ENCODE measurements around the gene CD248. TPM values are rescaled to one million over a fixed set of nuclear protein-coding genes. Genes with fewer than 3 reads are reported as not detected.
A peak's percentile ranks its signal among the peaks of the same experiment; 100 is the strongest.

Gene CD248
- total RNA-seq, 1 donor from 2014 or later = under 0.01 TPM

GRCh38 chr11:66289548-66290329 is 27.1 kb downstream of the CD248 start:
- peak; percentile 77 to 80 for DNase-seq (ENCODE audit: low read depth in 2 of 2)

GRCh38 chr11:66288671-66289547 is 27.9 kb downstream of the CD248 start, which contains the start of gene YIF1A:
Gene YIF1A, minus strand, starts transcription at chr11:66289143. Its CDS starts 158 bp downstream, at chr11:66288985.
- DNase-seq (ENCODE audit: low read depth in 2 of 2) = peak; percentile 100

GRCh38 chr11:66287889-66288670 is 28.8 kb downstream of the CD248 start:
- no peak for DNase-seq (ENCODE audit: low read depth in 2 of 2)

DNA sequence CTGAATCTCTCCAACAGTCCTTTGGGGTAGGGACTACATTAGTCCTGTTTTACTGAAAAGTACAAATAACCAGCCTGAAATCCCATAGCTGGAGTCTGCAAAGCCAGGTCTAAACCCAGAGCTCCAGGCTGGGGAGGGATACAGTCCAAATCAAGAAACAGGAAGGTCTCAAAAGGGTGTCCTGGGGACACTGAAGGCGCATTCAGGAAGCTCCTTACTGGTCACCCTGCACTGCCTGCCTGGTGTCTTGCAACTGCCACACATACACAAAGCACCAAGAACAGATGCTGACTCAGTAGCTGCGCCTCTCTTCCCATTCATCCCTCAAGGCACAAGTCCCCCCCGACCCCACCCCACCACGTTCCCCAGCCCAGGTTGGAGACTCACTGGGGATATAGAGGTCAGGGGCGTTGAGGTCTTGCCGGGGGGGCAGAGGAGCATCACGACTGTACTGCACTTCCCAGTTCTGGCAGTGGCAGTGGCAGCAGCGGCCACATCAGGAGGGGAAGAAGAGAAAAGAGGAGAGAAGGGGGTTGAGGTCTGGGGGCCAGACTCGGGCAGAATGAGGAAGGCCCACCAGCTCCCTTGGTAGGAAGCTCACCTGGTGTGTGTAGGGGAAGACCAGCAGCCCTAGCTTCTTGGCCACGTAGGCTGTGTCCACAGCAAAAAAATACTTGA is 29.5 kb downstream of the CD248 start:
- no peak for DNase-seq (ENCODE audit: low read depth in 2 of 2)

- DNase-seq (ENCODE audit: low read depth in 2 of 2) = no peak
These were observed 30.1 kb downstream of the CD248 start for GRCh38 chr11:66286699-66287098.

GRCh38 chr11:66285250-66285947 is 31.4 kb downstream of the CD248 start:
- DNase-seq (ENCODE audit: low read depth in 2 of 2) = no peak

DNA sequence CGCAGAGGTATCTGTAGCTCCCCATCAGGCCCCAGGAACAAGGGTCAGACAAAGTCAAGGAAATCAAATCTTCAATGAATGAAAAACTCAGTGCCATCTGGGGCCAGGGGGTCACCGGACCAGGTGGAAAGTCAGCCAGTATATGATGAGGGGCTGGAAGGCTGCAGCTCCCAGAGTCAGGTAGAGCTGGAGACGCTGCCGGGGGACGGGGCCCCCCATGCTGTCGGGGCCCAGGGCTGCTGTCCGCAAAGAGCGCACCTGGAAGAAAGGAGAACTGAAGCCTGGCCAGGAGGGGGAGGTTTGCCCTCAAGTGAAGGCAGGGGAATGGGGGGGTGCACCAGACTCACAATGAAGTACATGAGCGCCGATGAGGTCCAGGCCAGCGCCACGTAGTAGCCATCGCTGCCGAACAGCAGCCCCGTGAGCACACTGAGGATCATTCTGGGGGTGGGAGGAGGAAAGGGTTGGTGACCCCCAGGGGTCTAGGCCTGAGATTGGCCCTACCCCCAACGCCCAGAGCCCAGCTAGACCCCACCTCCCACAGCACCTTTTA is 32.2 kb downstream of the CD248 start:
- no peak for DNase-seq (ENCODE audit: low read depth in 2 of 2)

DNA sequence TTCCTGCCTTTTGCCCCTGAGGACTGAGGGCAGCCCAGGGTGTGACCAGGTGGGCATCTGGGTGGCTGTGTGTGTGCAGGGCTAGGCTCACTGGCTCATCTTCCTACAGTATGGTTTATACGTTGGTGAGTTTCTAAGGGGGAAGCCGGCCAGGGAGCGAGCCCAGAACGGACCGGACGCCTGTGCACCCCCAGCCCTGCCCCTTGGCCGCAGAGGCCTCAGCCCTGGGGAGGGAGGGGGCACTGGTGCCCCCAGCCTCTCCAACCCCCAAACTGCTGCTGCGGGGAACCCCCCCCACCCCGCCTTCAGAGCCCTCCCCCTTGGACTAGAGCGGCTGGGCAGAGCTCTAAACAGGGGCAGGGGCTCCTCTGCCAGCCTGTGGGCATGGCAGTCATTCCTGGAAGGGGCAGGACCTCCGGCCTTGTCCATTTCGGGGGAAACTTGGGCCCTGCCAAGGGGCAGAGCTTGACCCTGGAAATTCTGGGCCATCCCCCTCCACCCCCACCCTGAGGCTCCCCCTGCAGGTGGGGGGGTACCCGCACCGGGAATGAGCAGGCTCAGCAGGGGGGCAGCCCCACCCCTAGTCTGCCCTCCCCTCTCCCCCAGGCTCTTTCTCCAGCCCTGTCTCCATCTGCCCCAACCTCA is 33.3 kb downstream of the CD248 start:
- DNase-seq (ENCODE audit: low read depth in 2 of 2) = no peak

DNA sequence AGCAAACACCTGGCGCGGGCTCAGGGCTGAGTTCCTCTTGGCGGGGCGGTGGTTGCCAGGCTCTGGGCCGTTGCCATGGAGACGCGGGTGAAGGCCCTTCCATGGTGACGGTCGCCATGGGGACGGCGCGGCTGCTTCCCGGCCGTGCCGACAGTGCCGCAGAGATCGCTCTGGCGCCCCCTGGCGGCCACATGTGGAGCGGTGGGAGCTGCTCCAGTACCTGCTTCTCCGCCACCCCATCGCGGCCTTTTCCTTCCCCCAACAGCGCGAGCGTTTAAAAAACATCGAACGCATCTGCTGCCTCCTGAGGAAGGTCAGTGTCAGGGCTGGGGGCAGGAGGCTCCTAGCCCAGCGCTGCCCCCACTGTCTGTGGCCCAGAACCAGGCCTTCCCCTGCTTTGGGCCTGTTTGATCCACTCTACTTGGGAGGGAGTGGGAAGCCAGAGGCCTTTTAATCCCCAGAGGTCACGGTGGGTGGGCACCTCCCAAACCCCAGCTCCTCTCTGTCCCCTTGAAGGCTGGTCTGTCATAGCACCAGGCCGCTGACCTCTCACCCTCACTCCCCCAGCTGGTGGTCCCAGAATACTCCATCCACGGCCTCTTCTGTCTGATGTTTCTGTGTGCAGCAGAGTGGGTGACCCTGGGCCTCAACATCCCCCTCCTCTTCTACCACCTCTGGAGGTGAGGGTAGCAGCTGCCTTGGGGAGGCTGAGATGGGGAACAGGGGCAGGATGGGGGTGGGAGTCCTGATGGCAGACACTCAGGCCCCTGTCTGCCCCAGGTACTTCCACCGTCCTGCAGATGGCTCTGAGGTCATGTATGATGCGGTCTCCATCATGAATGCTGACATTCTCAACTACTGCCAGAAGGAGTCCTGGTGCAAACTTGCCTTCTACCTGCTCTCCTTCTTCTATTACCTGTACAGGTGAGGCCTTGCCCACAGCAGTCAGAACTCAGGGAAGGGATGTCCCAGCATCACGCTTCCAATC is 34.1 kb downstream of the CD248 start:
- DNase-seq (ENCODE audit: low read depth in 2 of 2) = peak; percentile 97 to 99

GRCh38 chr11:66281776-66282467 is 34.9 kb downstream of the CD248 start:
- no peak for DNase-seq (ENCODE audit: low read depth in 2 of 2)

DNA sequence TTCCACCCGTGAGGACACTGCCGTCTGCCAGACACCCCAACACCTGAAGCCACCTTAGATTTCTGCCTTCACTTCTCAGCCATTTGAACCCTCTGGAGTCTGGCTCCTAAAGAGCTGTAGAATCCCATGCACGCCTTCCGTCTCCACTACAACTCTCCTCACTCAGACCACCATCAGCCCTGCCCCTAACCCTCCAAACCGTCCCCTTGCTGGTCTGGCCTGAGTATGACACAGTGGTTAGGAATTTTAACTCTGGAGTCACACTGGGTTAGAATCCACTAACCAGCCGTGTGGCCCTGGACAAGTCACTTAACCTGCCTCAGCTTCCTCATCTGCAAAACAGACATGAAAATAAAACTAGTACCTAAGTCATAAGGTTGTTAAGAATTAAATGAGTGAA is 35.8 kb downstream of the CD248 start:
- no peak for DNase-seq (ENCODE audit: low read depth in 2 of 2)

GRCh38 chr11:66280428-66280827 is 36.4 kb downstream of the CD248 start:
- no peak for DNase-seq (ENCODE audit: low read depth in 2 of 2)

DNA sequence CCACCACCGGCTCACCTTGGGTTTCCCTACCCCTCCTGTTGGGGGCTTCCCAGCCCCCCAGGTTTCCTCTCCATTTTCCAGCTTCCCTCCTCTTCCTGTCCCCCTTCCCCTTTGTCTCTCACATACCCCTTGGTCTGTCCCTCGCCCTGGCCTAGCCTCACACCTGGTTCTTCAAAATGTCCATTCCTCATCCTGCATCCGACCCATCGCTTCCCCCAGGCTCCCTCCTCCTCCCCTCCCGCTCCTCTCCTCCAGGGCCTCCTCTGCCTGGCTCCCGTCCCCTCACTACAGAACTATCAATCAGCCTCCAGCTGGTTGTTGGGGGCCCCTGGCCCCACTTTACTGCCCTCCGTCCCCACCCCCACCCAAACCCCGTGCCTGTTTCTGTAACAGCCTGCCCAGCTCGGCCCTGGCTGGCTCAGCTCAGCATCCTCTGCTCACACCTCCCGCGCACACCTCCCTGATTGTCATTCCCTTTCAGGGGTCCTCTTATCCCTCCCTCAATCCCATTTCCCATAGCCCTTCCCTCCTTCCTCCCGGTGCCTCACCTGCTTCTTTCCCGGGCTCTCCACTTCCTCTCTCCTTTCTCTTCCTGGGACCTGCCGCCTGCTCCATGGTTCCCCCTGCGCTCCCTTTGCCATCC is 37.6 kb downstream of the CD248 start:
- no peak for DNase-seq (ENCODE audit: low read depth in 2 of 2)

DNA sequence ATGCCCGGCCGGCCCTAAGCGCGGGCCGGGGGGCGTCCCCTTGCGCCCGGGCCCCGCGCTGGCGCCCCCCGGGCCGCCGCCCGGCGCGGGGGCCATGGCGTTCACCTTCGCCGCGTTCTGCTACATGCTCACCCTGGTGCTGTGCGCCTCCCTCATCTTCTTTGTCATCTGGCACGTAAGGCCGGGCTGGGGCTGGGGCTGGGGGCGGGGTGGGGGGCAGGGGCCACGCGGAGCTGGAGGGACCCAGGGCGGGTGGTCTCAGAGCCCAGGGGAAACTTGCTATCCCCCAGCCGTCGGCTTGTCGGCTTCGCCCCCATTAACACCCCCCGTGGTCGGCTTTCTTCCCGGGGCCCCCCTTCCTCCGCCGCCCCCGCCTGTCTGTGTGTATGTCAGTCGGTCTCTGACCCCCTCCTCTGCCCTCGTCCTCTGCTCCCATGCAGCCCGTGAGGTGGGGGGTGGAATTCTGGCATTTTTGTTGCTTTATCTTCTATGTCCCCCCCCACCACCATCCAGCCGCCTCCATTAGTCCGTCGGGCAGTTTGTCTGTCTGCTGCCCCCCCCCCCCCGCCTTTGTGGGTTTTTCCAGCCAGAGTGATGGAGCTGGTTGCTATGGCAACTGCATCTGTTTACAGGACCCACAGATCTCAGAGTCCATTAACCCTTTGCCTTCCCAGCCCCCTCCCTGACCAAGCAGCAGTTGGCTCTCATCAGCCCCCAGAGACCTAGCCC is 38.3 kb downstream of the CD248 start:
- peak; percentile 16 to 25 for DNase-seq (ENCODE audit: low read depth in 2 of 2)

GRCh38 chr11:66277471-66278362 is 39.1 kb downstream of the CD248 start, which contains the start of gene CNIH2:
Gene CNIH2, plus strand, starts transcription at chr11:66278175. Its CDS starts 282 bp downstream, at chr11:66278457.
- DNase-seq (ENCODE audit: low read depth in 2 of 2) = peak in 1 of 2 donors; percentile 21

Measured in lung microvascular endothelial cell (primary cell).